Liver (tissue), 9 donors: ENCODE measurements around the gene ATF7. TPM values are rescaled to one million over a fixed set of nuclear protein-coding genes. Genes with fewer than 3 reads are reported as not detected.

ENCODE experiments used
- DNase-seq: peaks from one replicate; pipeline ENCODE4 v3.0.0-alpha.2; 2017; ENCODE audit warnings: low spot score
- H3K27ac ChIP-seq, 2 donors: one replicate each; pipeline ENCODE4 v1.7.0; 2013; ENCODE audit warnings: inconsistent platforms in 2 of 2, low read length in 2 of 2, control low read depth in 1 of 2, low read depth in 1 of 2, mild to moderate bottlenecking in 1 of 2
- H3K27me3 ChIP-seq, 4 donors: one replicate each; pipeline versions ENCODE4 v1.6.1 to v1.7.0; 2013; ENCODE audit warnings: low read length in 3 of 4, inconsistent platforms in 1 of 4, mild to moderate bottlenecking in 1 of 4, moderate library complexity in 1 of 4; ENCODE audit not compliant: control insufficient read depth in 4 of 4, insufficient read depth in 4 of 4
- H3K36me3 ChIP-seq, 4 donors: one replicate each; pipeline versions ENCODE4 v1.6.1 to v1.7.0; 2013; ENCODE audit warnings: low read length in 3 of 4, mild to moderate bottlenecking in 3 of 4, low read depth in 1 of 4, moderate library complexity in 1 of 4; ENCODE audit not compliant: control insufficient read depth in 4 of 4, insufficient read depth in 3 of 4
- H3K4me1 ChIP-seq, 4 donors: one replicate each; pipeline versions ENCODE4 v1.6.1 to v1.7.0; 2013; ENCODE audit warnings: low read length in 3 of 4, mild to moderate bottlenecking in 3 of 4, moderate library complexity in 1 of 4; ENCODE audit not compliant: control insufficient read depth in 4 of 4, insufficient read depth in 4 of 4
- H3K4me3 ChIP-seq, 3 donors: one replicate each; pipeline versions ENCODE4 v1.6.1 to v1.7.0; 2013; ENCODE audit warnings: low read length in 3 of 3, control low read depth in 1 of 3, low read depth in 1 of 3, mild to moderate bottlenecking in 1 of 3
- H3K9ac ChIP-seq, 2 donors: one replicate each; pipeline ENCODE4 v1.7.0; 2013; ENCODE audit warnings: low read length in 2 of 2, mild to moderate bottlenecking in 2 of 2, moderate library complexity in 2 of 2, control low read depth in 1 of 2, low read depth in 1 of 2
- H3K9me3 ChIP-seq, 4 donors: one replicate each; pipeline versions ENCODE4 v1.6.1 to v1.7.0; 2013; ENCODE audit warnings: low read length in 3 of 4; ENCODE audit not compliant: control insufficient read depth in 4 of 4
- FOXA1 ChIP-seq: IDR thresholded peaks from 2 replicates; pipeline ENCODE4 v1.6.1; 2016; ENCODE audit warnings: antibody characterized with exemption
- HNF4A ChIP-seq, 2 donors: conservative IDR thresholded peaks; 2 replicates each; pipeline ENCODE4 v1.6.1; 2016; ENCODE audit warnings: antibody characterized with exemption in 2 of 2, mild to moderate bottlenecking in 2 of 2
- HNF4G ChIP-seq: IDR thresholded peaks from 2 replicates; pipeline ENCODE4 v1.6.1; 2016; ENCODE audit warnings: antibody characterized with exemption
- JUND ChIP-seq, 2 donors: IDR thresholded peaks; 2 replicates each; pipeline ENCODE4 v1.6.1; 2016; ENCODE audit warnings: antibody characterized with exemption in 2 of 2
- NR2F2 ChIP-seq: IDR thresholded peaks from 2 replicates; pipeline ENCODE4 v1.6.1; 2016; ENCODE audit warnings: antibody characterized with exemption
- RAD21 ChIP-seq, 2 donors: IDR thresholded peaks; 2 replicates each; pipeline ENCODE4 v1.6.1; 2016; ENCODE audit warnings: antibody characterized with exemption in 2 of 2, mild to moderate bottlenecking in 2 of 2
- RXRA ChIP-seq, 2 donors: IDR thresholded peaks; 2 replicates each; pipeline ENCODE4 v1.6.1; 2017 to 2018; ENCODE audit warnings: antibody characterized with exemption in 2 of 2, mild to moderate bottlenecking in 1 of 2
- TAF1 ChIP-seq: conservative IDR thresholded peaks from 2 replicates; pipeline ENCODE4 v1.6.1; 2016; ENCODE audit warnings: antibody characterized with exemption, mild to moderate bottlenecking
- YY1 ChIP-seq: IDR thresholded peaks from 2 replicates; pipeline ENCODE4 v1.6.1; 2016; ENCODE audit warnings: antibody characterized with exemption, mild to moderate bottlenecking
- WGBS: extraction: QIAGEN DNeasy Blood & Tissue Kit; methylation state at CpG from one replicate; pipeline ENCODE4 v1.1.7; 2013; 5-methylcytosine and 5-hydroxymethylcytosine counted together
- polyA plus RNA-seq, 2 donors: library from polyadenylated mRNA; stranded (reverse) in 1 of 2; unstranded in 1 of 2; fragments of 200-250 nt in 1 of 2; fragments of >200 nt in 1 of 2; fragmentation: Nextera tagmentation in 1 of 2; extraction: Ambion mirVana in 1 of 2; gene quantifications; one replicate each; pipeline versions ENCODE4 v1.2.1 to v1.2.3, GENCODE V29; 2013 to 2015
- total RNA-seq, 2 donors: library from RNA; depleted of rRNA; stranded (reverse); fragments of >200 nt; gene quantifications; one replicate each; pipeline ENCODE4 v1.2.3, GENCODE V29; 2014
- TF ChIP-seq, protein P1 (sequence below): IDR thresholded peaks from 2 replicates; pipeline ENCODE4 v1.6.1; 2016; ENCODE audit warnings: antibody characterized with exemption
- TF ChIP-seq, protein P2 (sequence below): IDR thresholded peaks from 2 replicates; pipeline ENCODE4 v1.6.1; 2016; ENCODE audit warnings: antibody characterized with exemption, mild to moderate bottlenecking
- TF ChIP-seq, protein P3 (sequence below): IDR thresholded peaks from 2 replicates; pipeline ENCODE4 v1.6.1; 2016; ENCODE audit warnings: antibody characterized with exemption
- TF ChIP-seq, protein P4 (sequence below): IDR thresholded peaks from 2 replicates; pipeline ENCODE4 v1.6.1; 2016; ENCODE audit warnings: antibody characterized with exemption
- TF ChIP-seq, protein P5 (sequence below): fragments of 150-350 bp; IDR thresholded peaks from 2 replicates; pipeline ENCODE4 v1.5.1; 2017; ENCODE audit warnings: improper control_type of control experiment, low read depth, low read length; ENCODE audit not compliant: missing input control
- donor health status: healthy.
- donor health status: healthy.
- donor health status: healthy.
- donor health status: healthy.
- donor health status: healthy.

The ATF7 gene
- total and polyA plus RNA-seq, 4 donors = 5.3 to 14.5 (median 9.9) TPM

DNA sequence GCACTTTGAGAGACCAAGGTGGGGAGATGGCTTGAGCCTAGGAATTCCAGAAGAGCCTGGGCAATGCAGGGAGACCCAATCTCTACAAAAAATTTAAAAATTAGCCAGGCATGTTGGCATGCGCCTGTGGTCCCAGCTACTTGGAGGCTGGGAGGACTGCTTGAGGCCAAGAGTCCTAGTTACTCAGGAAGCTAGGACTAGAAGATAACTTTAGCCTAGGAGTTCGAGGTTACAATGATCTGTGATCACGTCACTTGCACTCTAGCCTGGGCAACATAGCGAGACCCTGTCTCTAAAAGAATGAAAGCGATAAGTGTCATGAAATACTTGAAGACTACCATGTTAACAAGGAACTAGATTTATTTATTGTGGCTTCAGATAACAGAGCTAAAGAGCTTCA, 3.5 kb downstream of the ATF7 start:
- no peak for DNase-seq
- Histone ChIP-seq H3K9ac (no peak overlapping the region), H3K4me1 (peaks cover 3 to 53% (median 40%) of the 10 kb centered on the region in 4 donors), H3K4me3 (no peak overlapping the region), H3K27ac (peak overlapping the region in 1 of 2 donors; percentile 26), H3K36me3 (no peaks in the 10 kb centered on the region), H3K27me3 (no peaks in the 10 kb centered on the region), H3K9me3 (no peaks in the 10 kb centered on the region)
- 94% methylated on average over 5 of the region's 5 CpGs for WGBS
- no peak for TF ChIP-seq FOXA1
- TF ChIP-seq HNF4G = no peak
- no peak for TF ChIP-seq JUND (IDR thresholded peaks at IDR 0.05)
- no peak for TF ChIP-seq YY1
- TF ChIP-seq, protein P1, sequence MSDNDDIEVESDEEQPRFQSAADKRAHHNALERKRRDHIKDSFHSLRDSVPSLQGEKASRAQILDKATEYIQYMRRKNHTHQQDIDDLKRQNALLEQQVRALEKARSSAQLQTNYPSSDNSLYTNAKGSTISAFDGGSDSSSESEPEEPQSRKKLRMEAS = no peak
- TF ChIP-seq, protein P2, sequence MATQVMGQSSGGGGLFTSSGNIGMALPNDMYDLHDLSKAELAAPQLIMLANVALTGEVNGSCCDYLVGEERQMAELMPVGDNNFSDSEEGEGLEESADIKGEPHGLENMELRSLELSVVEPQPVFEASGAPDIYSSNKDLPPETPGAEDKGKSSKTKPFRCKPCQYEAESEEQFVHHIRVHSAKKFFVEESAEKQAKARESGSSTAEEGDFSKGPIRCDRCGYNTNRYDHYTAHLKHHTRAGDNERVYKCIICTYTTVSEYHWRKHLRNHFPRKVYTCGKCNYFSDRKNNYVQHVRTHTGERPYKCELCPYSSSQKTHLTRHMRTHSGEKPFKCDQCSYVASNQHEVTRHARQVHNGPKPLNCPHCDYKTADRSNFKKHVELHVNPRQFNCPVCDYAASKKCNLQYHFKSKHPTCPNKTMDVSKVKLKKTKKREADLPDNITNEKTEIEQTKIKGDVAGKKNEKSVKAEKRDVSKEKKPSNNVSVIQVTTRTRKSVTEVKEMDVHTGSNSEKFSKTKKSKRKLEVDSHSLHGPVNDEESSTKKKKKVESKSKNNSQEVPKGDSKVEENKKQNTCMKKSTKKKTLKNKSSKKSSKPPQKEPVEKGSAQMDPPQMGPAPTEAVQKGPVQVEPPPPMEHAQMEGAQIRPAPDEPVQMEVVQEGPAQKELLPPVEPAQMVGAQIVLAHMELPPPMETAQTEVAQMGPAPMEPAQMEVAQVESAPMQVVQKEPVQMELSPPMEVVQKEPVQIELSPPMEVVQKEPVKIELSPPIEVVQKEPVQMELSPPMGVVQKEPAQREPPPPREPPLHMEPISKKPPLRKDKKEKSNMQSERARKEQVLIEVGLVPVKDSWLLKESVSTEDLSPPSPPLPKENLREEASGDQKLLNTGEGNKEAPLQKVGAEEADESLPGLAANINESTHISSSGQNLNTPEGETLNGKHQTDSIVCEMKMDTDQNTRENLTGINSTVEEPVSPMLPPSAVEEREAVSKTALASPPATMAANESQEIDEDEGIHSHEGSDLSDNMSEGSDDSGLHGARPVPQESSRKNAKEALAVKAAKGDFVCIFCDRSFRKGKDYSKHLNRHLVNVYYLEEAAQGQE = no peak
- TF ChIP-seq RXRA (IDR thresholded peaks at IDR 0.05) = no peak
- no peak for TF ChIP-seq NR2F2
- TF ChIP-seq TAF1 = no peak
- TF ChIP-seq, protein P3, sequence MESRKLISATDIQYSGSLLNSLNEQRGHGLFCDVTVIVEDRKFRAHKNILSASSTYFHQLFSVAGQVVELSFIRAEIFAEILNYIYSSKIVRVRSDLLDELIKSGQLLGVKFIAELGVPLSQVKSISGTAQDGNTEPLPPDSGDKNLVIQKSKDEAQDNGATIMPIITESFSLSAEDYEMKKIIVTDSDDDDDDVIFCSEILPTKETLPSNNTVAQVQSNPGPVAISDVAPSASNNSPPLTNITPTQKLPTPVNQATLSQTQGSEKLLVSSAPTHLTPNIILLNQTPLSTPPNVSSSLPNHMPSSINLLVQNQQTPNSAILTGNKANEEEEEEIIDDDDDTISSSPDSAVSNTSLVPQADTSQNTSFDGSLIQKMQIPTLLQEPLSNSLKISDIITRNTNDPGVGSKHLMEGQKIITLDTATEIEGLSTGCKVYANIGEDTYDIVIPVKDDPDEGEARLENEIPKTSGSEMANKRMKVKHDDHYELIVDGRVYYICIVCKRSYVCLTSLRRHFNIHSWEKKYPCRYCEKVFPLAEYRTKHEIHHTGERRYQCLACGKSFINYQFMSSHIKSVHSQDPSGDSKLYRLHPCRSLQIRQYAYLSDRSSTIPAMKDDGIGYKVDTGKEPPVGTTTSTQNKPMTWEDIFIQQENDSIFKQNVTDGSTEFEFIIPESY = no peak
- TF ChIP-seq RAD21 (IDR thresholded peaks at IDR 0.05) = no peak
- TF ChIP-seq, protein P4, sequence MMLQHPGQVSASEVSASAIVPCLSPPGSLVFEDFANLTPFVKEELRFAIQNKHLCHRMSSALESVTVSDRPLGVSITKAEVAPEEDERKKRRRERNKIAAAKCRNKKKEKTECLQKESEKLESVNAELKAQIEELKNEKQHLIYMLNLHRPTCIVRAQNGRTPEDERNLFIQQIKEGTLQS = no peak

DNA sequence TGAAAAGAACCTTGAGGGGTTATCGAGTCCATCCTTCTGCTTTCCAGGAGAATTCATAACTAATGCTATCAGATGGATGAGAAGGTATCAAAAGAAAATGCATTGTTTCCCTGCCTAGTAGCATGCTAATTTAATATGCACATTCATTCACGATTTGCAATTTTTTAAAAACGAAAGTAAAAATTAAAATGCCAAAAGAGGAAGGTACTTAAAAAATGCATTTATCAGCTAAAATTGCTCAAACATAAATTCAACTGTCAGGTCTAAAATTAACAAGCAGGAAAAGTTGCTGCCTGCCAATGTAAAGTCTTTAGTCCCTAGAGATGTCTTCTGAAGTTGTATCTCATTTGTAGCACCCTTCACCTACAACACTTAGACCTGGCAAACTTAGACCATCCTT, 7.9 kb downstream of the ATF7 start:
- DNase-seq = no peak
- H3K27ac ChIP-seq = peak overlapping the region; percentile 19
- peak overlapping the region in 1 of 2 donors; percentile 58 for H3K9ac ChIP-seq
- no peak for TF ChIP-seq HNF4G
- TF ChIP-seq HNF4A (conservative IDR thresholded peaks at IDR 0.05) = no peak
- no peak for TF ChIP-seq NR2F2
- no peak for TF ChIP-seq YY1
- TF ChIP-seq, protein P5, sequence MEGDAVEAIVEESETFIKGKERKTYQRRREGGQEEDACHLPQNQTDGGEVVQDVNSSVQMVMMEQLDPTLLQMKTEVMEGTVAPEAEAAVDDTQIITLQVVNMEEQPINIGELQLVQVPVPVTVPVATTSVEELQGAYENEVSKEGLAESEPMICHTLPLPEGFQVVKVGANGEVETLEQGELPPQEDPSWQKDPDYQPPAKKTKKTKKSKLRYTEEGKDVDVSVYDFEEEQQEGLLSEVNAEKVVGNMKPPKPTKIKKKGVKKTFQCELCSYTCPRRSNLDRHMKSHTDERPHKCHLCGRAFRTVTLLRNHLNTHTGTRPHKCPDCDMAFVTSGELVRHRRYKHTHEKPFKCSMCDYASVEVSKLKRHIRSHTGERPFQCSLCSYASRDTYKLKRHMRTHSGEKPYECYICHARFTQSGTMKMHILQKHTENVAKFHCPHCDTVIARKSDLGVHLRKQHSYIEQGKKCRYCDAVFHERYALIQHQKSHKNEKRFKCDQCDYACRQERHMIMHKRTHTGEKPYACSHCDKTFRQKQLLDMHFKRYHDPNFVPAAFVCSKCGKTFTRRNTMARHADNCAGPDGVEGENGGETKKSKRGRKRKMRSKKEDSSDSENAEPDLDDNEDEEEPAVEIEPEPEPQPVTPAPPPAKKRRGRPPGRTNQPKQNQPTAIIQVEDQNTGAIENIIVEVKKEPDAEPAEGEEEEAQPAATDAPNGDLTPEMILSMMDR = no peak
- H3K9me3 ChIP-seq = no peaks in the 10 kb centered on the region
- no peaks in the 10 kb centered on the region for H3K27me3 ChIP-seq
- peaks cover 0 to 3% (median 0%) of the 10 kb centered on the region in 4 donors for H3K36me3 ChIP-seq
- H3K4me1 ChIP-seq = peaks cover 0 to 21% (median 17%) of the 10 kb centered on the region in 4 donors
- peak overlapping the region in 1 of 3 donors; percentile 20 for H3K4me3 ChIP-seq
- WGBS = 35% methylated on average over 3 of the region's 3 CpGs
